ENCODE measurements around the gene KCTD20.

Gene KCTD20

DNA sequence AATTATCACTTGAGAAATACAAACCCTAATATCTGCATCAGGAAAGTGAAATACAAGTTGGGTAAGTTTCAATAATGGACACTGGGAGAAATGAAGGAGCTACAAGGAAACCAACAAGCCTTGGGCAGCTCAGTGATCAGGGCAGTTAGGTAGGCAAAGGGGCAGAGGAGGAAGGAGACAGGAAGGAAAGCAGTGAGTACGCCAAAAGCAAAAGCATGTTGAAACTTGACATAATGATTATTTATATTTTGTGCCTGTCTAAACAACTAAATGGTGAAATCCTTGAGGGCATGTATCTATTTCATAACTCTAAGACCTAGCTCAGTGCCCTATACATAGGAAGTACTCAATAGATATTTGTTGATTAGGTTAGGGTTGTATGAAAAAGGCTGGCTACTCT lies 23.5 kb upstream of the KCTD20 start:
- Histone ChIP-seq H3K4me2 (0 out of 22 replicates have a peak overlapping the region, but pooled peaks of 1 of the 11 experiments have one; percentile 6), H4K20me1 (no peaks in the 10 kb centered on the region)

DNA sequence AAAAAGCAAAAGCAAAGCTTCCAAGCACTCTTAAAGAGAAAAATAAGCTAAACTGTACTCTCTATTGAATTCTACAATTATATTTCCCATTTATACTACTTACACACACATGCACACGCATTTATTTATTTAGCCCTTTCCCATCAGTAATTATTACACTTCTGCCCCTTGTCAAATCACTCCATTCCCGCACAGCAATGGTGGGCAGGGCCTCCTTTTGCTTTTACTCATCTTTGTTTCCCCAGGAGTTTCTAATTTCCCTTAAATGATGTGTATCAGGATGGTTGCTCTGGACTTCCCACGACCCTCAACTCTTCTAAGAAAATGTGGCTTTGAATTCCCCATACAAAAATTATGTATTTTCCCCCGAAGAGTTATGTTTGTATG lies 20.1 kb upstream of the KCTD20 start:
- no peaks in the 10 kb centered on the region for H3K9me3 ChIP-seq (replicated peaks in 1 of 11)
- H3K27ac ChIP-seq, result peak overlapping the region in 10 of 11 experiments; percentile 37 to 70 (median 60); a peak in 17 of 22 replicates
- peak overlapping the region; percentile 69 to 86 (median 81) for H3K4me2 ChIP-seq
- no peaks in the 10 kb centered on the region for H3K36me3 ChIP-seq
- H3K4me1 ChIP-seq, result peaks cover 8 to 20% (median 15%) of the 10 kb centered on the region in 10 experiments; a peak in 19 of 20 replicates
- TF ChIP-seq Cebpa-rat (IDR thresholded peaks at IDR 0.05), result no peak
- peak overlapping the region; percentile 52 to 71 (median 62) for H3K4me3 ChIP-seq
- H4K20me1 ChIP-seq, result no peaks in the 10 kb centered on the region
- peak overlapping the region; percentile 66 to 81 (median 78); a peak in 21 of 22 replicates for H3K9ac ChIP-seq
- no peaks in the 10 kb centered on the region for H3K27me3 ChIP-seq

More for the DNA sequence above, 23.5 kb upstream of the KCTD20 start:
- peaks cover 8 to 20% (median 15%) of the 10 kb centered on the region in 10 experiments; a peak in 19 of 20 replicates for H3K4me1 ChIP-seq
- no peak overlapping the region for H3K27ac ChIP-seq
- no peak overlapping the region for H3K4me3 ChIP-seq
- H3K9ac ChIP-seq, result no peak overlapping the region
- no peak for TF ChIP-seq Cebpa-rat (IDR thresholded peaks at IDR 0.05)
- 0 out of 22 replicates have a peak, but pooled peaks cover 0 to under 1% (median 0%) of the 10 kb centered on the region in 11 experiments for H3K9me3 ChIP-seq (replicated peaks in 1 of 11)
- no peaks in the 10 kb centered on the region for H3K36me3 ChIP-seq
- no peaks in the 10 kb centered on the region for H3K27me3 ChIP-seq

DNA sequence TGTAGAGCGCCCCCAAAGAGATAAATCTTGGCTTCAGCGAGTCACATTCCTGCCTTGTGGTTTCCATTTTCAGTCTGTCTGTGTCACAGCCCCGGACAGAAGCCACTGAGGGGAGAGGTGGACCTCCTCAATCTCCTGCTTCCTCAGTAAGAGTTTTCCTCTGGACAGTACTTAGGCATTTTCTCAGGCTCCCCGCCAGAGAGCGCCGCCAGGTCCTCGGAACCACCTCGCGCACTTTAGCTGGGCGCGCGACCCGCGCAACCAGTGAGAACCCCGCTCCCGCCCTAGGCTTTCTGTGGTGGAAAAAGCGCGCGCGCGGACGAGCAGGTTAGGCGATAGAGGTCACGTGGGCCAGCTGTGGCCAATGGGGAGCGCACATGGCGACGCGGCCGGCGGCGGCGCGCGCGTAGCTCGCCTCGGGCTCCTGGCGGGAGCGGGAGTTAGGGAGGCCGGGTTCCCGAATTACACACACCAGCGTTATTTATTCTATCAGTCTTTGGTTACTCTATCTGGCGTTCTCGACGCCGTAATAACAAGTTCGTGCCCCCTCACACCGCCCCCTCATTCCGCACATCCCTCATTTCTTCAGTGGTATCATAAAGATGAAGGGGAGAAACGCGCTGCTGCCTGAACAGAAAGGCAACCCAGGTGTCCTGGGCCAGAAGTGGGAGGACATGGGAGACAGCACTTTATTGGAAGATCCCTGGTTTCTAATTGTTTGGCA lies 19.5 kb upstream of the KCTD20 start:
- Histone ChIP-seq H3K4me3 (peak overlapping the region; percentile 52 to 71 (median 62)), H3K9me3 (replicated peaks in 1 of 11) (no peaks in the 10 kb centered on the region), H4K20me1 (no peaks in the 10 kb centered on the region), H3K9ac (peak overlapping the region; percentile 66 to 81 (median 78)), H3K27me3 (no peaks in the 10 kb centered on the region), H3K4me1 (peaks cover 8 to 20% (median 15%) of the 10 kb centered on the region in 10 experiments; a peak in 19 of 20 replicates), H3K4me2 (peak overlapping the region; percentile 69 to 86 (median 81)), H3K36me3 (no peaks in the 10 kb centered on the region), H3K27ac (peak overlapping the region in 10 of 11 experiments; percentile 46 to 76 (median 65); a peak in 18 of 22 replicates)
- TF ChIP-seq Cebpa-rat (IDR thresholded peaks at IDR 0.05), result no peak

DNA sequence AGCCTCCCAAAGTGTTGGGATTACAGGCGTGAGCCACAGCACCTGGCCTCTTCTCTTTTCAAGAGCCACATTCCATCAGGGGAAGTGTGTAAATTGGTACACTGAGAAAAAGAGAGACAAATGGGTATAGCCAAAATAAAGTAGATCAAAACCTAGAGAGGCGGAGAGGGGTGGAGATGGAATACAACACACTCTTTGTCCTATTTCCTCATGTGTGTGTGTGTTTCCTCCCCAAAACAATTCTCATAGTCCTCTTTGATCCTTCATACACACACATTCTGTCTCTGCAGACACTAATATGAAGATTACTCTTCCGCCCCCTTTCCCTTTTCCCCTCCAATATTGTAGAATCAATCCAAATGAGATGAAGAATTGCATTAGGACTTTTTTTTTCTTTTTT lies 16.2 kb upstream of the KCTD20 start:
- H3K4me3 ChIP-seq, result no peak overlapping the region
- H3K36me3 ChIP-seq, result no peaks in the 10 kb centered on the region
- no peaks in the 10 kb centered on the region for H3K9me3 ChIP-seq (replicated peaks in 1 of 11)
- H4K20me1 ChIP-seq, result no peaks in the 10 kb centered on the region
- no peak overlapping the region for H3K9ac ChIP-seq
- H3K27me3 ChIP-seq, result no peaks in the 10 kb centered on the region
- no peak overlapping the region for H3K4me2 ChIP-seq
- H3K4me1 ChIP-seq, result peaks cover 8 to 16% (median 15%) of the 10 kb centered on the region in 10 experiments; a peak in 19 of 20 replicates
- no peak for TF ChIP-seq Cebpa-rat (IDR thresholded peaks at IDR 0.05)
- no peak overlapping the region for H3K27ac ChIP-seq

DNA sequence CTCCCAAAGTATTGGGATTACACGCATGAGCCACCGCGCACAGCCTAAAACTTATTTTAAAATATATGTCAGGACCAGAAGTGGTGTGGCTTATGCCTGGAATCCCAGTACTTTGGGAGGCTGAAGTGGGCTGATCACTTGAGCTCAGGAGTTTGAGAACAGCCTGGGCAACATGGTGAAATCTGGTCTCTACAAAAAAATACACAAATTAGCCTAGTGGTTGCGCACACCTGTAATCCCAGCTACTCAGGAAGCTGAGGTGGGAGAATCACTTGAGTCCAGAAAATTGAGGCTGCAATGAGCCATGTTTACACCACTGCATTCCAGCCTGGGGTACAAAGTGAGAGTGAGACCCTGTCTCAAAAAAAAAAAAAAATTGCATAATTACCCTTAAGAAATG lies 13.9 kb upstream of the KCTD20 start:
- Histone ChIP-seq H3K27me3 (no peaks in the 10 kb centered on the region), H4K20me1 (no peaks in the 10 kb centered on the region), H3K4me1 (peaks cover 0 to 13% (median 9%) of the 10 kb centered on the region in 10 experiments; a peak in 16 of 20 replicates), H3K9ac (no peak overlapping the region), H3K4me3 (no peak overlapping the region), H3K36me3 (no peaks in the 10 kb centered on the region), H3K4me2 (no peak overlapping the region), H3K9me3 (replicated peaks in 1 of 11) (no peaks in the 10 kb centered on the region), H3K27ac (no peak overlapping the region)
- TF ChIP-seq Cebpa-rat (IDR thresholded peaks at IDR 0.05), result no peak

DNA sequence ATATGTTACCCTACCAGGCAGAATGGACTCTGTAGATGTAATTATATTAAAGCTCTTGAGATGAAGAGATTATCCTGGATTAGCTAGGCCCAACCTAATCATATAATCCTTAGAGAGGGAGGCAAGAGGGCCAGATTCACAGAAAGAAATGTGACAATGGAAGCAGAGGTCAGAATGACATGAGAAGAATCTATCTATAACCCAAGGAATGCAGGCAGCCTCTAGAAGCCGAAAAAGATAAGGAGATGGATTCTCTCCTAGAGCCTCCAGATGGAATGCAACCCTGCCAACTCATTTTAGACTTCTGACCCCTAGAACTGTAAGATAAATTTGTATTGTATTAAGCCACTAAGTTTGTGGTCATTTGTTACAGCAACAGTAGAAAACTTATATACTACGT lies 12.4 kb upstream of the KCTD20 start:
- TF ChIP-seq Cebpa-rat (IDR thresholded peaks at IDR 0.05), result no peak
- no peaks in the 10 kb centered on the region for H3K27me3 ChIP-seq
- H3K4me3 ChIP-seq, result no peak overlapping the region
- H4K20me1 ChIP-seq, result no peaks in the 10 kb centered on the region
- H3K9ac ChIP-seq, result no peak overlapping the region
- no peak overlapping the region for H3K4me2 ChIP-seq
- H3K9me3 ChIP-seq (replicated peaks in 1 of 11), result no peaks in the 10 kb centered on the region
- H3K36me3 ChIP-seq, result no peaks in the 10 kb centered on the region
- H3K4me1 ChIP-seq, result peaks cover 0 to 12% (median 8%) of the 10 kb centered on the region in 10 experiments; a peak in 11 of 20 replicates
- no peak overlapping the region for H3K27ac ChIP-seq

DNA sequence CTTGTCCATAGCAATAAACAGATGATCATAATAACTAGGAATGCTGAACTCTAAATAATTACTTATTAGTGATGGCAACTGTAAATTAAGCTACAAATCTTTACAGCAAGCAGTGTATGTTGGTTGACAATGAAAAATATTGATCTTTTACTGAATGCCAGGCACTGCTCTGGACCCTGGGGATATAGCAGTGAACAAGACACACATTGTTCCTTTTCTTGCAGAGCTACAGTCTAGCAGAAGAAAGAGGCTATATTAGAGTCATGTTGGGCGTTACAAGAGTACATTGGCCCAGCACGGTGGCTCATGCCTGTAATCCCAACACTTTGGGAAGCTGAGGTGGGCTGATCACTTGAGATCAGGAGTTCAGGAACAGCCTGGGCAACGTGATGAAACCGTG lies 11.6 kb upstream of the KCTD20 start:
- no peak for TF ChIP-seq Cebpa-rat (IDR thresholded peaks at IDR 0.05)
- Histone ChIP-seq H3K27me3 (no peaks in the 10 kb centered on the region), H3K36me3 (no peaks in the 10 kb centered on the region), H3K4me1 (peaks cover 0 to 12% (median 8%) of the 10 kb centered on the region in 10 experiments; a peak in 11 of 20 replicates), H3K4me2 (no peak overlapping the region), H3K9ac (0 out of 22 replicates have a peak overlapping the region, but pooled peaks of 1 of the 11 experiments have one; percentile 19), H3K27ac (no peak overlapping the region), H4K20me1 (no peaks in the 10 kb centered on the region), H3K9me3 (replicated peaks in 1 of 11) (no peaks in the 10 kb centered on the region), H3K4me3 (no peak overlapping the region)

DNA sequence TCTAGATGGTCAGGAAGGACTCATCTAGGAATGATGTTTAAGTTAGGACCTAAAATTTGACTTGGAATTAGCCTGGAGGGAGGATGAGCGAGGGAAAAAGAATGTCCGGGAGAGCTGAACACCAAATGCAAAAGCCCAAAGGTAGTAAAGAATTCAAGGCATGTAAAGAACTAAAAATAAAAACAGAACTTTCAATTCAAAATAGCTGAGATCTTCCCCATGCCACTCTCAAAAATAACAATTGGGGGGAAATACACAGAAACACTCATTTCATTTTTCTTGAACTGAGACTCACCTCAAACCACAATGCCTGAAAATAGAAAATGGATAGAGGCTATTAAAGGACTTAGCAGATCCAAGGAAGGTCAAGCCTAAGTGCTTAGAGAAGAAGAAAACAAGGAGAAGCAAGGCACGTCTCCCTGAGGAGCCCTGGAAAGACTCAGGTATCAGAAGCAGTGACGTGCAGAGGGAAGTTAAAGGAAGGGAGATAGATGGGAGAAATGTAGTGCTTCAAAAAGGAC lies 10.6 kb upstream of the KCTD20 start:
- Histone ChIP-seq H3K4me3 (no peak overlapping the region), H4K20me1 (no peaks in the 10 kb centered on the region), H3K4me2 (peak overlapping the region in 7 of 11 experiments; percentile 3 to 43 (median 21); a peak in 7 of 22 replicates), H3K27ac (no peak overlapping the region), H3K9ac (no peak overlapping the region), H3K36me3 (no peaks in the 10 kb centered on the region), H3K9me3 (replicated peaks in 1 of 11) (no peaks in the 10 kb centered on the region), H3K4me1 (peaks cover 0 to 12% (median 8%) of the 10 kb centered on the region in 10 experiments; a peak in 11 of 20 replicates), H3K27me3 (no peaks in the 10 kb centered on the region)
- no peak for TF ChIP-seq Cebpa-rat (IDR thresholded peaks at IDR 0.05)

DNA sequence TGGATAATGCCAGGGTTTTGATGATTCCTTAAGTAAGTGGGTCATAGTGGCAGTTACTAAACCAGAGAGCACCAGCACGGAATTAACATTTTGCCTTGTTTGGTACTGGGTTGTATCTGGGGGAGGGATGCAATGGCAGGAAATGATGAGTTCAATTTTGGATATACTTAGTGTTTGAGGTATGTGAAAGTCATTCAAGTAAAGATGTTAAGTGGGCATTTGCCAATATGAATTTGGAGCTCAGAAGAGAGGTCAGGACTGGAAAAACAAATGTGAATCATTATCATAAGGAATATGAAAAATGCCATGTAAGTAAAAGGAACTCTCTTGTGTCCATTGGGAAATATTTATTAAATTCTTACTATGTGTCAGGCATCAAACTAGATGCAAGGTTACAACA lies 6.3 kb upstream of the KCTD20 start:
- TF ChIP-seq Cebpa-rat (IDR thresholded peaks at IDR 0.05), result no peak
- no peak overlapping the region for H3K4me2 ChIP-seq
- no peaks in the 10 kb centered on the region for H3K36me3 ChIP-seq
- no peak overlapping the region for H3K4me3 ChIP-seq
- H3K27me3 ChIP-seq, result no peaks in the 10 kb centered on the region
- H3K27ac ChIP-seq, result no peak overlapping the region
- no peak overlapping the region for H3K9ac ChIP-seq
- H3K4me1 ChIP-seq, result peaks cover 15 to 20% (median 19%) of the 10 kb centered on the region in 10 experiments
- no peaks in the 10 kb centered on the region for H3K9me3 ChIP-seq (replicated peaks in 1 of 11)
- no peaks in the 10 kb centered on the region for H4K20me1 ChIP-seq
